Right atrium auricular region (tissue), 2 donors: ENCODE data around the gene MYOM1. TPM values are rescaled to one million over a fixed set of nuclear protein-coding genes. Genes with fewer than 3 reads are reported as not detected.

Experiments
- DNase-seq: peaks from one replicate; pipeline ENCODE4 v3.0.0-alpha.2; 2019; ENCODE audit warnings: low spot score
- H3K27ac ChIP-seq, 2 donors: fragments of 200-600 bp; sonication (generic); 1 replicate in 1 of 2; 2 replicates in 1 of 2; pipeline ENCODE4 v1.5.1; 2016 to 2019
- H3K27me3 ChIP-seq, 2 donors: fragments of 200-600 bp; sonication (generic); one replicate each; pipeline versions ENCODE4 v1.5.1 to v1.6.0; 2017 to 2019
- H3K36me3 ChIP-seq: fragments of 200-600 bp; sonication (generic); one replicate; pipeline ENCODE4 v1.5.1; 2016
- H3K4me1 ChIP-seq, 2 donors: fragments of 200-600 bp; sonication (generic); one replicate each; pipeline versions ENCODE4 v1.5.1 to v1.6.0; 2017 to 2019
- H3K4me3 ChIP-seq, 2 donors: fragments of 200-600 bp; sonication (generic); 1 replicate in 1 of 2; 2 replicates in 1 of 2; pipeline ENCODE4 v1.5.1; 2017 to 2019; ENCODE audit warnings: mild to moderate bottlenecking in 1 of 2, moderate library complexity in 1 of 2
- H3K9me3 ChIP-seq, 2 donors: fragments of 200-600 bp; sonication (generic); one replicate each; pipeline ENCODE4 v1.5.1; 2019
- total RNA-seq, 2 donors: library from RNA; depleted of rRNA; stranded (reverse); fragments of >200 nt; gene quantifications; one replicate each; pipeline ENCODE4 v1.1.0, GENCODE V29; 2016
- TF ChIP-seq, protein P1 (sequence below), 2 donors: fragments of 200-600 bp; sonication (generic); IDR thresholded peaks; one replicate each; pipeline ENCODE4 v1.5.1; 2019; ENCODE audit warnings: antibody characterized with exemption in 2 of 2

MYOM1 gene
- total RNA-seq, 2 donors from 2014 or later, result 357 to 410 TPM

DNA sequence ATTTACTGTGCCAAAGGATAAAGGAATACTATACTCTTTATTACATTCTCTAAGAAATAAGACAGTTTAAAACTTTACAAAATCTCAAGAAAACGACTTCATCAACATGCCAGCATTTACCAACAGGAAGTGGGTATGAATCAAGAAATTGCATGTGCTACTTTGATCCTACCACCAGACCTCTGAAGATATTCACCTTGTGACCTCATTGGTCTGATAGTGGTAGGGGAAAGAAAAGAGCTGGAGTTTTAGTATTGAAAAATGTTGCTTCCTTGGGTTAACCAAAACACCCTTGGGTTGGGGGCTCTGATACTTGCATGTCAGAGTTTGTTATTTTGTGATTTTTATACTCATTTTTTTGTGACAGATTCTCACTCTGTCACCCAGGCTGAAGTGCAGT lies 122.7 kb downstream of the MYOM1 start:
- no peaks in the 10 kb centered on the region for H3K27me3 ChIP-seq
- H3K27ac ChIP-seq, result no peak overlapping the region
- H3K4me3 ChIP-seq, result no peak overlapping the region
- H3K4me1 ChIP-seq, result peaks cover 0 to 10% of the 10 kb centered on the region in 2 donors
- no peak for DNase-seq
- peaks cover 52% of the 10 kb centered on the region for H3K36me3 ChIP-seq
- TF ChIP-seq, protein P1, sequence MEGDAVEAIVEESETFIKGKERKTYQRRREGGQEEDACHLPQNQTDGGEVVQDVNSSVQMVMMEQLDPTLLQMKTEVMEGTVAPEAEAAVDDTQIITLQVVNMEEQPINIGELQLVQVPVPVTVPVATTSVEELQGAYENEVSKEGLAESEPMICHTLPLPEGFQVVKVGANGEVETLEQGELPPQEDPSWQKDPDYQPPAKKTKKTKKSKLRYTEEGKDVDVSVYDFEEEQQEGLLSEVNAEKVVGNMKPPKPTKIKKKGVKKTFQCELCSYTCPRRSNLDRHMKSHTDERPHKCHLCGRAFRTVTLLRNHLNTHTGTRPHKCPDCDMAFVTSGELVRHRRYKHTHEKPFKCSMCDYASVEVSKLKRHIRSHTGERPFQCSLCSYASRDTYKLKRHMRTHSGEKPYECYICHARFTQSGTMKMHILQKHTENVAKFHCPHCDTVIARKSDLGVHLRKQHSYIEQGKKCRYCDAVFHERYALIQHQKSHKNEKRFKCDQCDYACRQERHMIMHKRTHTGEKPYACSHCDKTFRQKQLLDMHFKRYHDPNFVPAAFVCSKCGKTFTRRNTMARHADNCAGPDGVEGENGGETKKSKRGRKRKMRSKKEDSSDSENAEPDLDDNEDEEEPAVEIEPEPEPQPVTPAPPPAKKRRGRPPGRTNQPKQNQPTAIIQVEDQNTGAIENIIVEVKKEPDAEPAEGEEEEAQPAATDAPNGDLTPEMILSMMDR (IDR thresholded peaks at IDR 0.05), result no peak
- no peaks in the 10 kb centered on the region for H3K9me3 ChIP-seq

DNA sequence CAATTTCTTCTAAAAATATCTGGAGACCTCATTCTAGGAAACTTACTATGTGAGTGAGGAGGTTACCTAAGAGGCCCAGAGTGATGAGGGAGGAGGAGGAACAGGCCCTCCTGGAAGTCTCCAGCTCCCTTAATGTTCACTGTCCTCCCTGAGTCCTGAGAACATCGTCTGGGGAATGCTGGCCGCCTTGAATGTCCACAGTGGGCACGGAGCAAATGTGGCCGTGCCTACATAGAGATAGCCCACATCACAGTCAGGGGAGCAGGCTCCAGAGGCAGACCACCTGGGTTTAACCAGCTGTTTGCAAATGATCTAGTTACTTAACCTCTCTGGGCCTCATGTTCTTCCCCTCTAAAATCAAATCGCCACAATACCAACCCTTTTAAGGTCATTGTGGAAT lies 123.8 kb downstream of the MYOM1 start:
- H3K4me1 ChIP-seq, result peaks cover 0 to 10% of the 10 kb centered on the region in 2 donors
- TF ChIP-seq, protein P1 (IDR thresholded peaks at IDR 0.05), result no peak
- peaks cover 51% of the 10 kb centered on the region for H3K36me3 ChIP-seq
- no peak overlapping the region for H3K27ac ChIP-seq
- no peak overlapping the region for H3K4me3 ChIP-seq
- H3K9me3 ChIP-seq, result no peaks in the 10 kb centered on the region
- DNase-seq, result no peak
- H3K27me3 ChIP-seq, result no peaks in the 10 kb centered on the region

DNA sequence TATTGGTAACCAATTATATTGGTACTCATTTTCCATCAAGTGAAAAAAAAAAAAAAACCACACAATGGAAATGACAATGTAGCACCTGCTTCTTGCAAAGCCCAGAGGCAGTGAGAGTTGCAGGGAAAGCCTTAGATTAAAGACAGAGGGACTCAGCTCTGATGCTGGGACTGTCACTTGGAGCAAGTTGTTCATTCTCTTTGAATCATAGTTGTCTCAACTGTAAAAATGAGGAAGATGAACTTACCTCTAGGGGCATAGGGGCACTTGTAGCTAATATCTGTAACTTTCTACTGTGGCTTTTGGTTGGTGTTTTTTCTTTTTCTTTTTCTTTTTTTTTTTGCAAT lies 125.5 kb downstream of the MYOM1 start:
- Histone ChIP-seq H3K9me3 (no peaks in the 10 kb centered on the region), H3K27ac (no peak overlapping the region), H3K27me3 (no peaks in the 10 kb centered on the region), H3K4me3 (no peak overlapping the region), H3K36me3 (peaks cover 52% of the 10 kb centered on the region), H3K4me1 (peaks cover 0 to 10% of the 10 kb centered on the region in 2 donors)
- no peak for DNase-seq
- TF ChIP-seq, protein P1 (IDR thresholded peaks at IDR 0.05), result no peak

DNA sequence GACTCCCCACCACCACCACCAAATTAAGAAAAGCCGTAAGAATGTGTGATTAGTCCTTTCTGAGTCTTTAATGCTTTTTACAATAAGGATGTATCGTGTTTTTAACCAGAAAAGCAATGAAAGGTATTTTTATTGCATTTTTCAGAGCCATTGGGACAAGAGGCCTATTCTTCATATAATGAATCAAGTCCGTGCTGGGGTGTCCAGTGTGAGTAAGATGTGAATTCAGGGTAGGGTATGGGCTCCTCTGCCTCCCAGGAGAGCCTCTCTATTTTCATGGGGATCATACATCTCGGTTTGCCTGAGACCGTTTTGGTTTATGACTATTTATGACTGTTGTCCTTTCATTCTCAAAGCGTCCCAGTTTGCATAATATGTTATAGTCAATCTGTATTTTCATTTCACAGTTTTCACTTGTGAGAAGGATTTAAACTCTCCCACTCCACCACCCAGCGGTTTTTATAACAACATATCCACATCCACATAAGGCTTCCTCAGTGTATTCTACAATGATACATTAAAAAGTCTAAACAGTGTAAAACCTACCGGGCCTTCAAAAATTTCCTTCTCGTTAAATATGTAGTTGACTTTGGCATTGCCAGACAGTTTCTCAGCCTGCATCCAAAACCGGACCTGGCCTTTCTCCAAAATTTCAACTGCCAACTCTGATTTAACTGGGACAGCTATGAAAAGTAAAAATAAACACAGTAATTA lies 126.0 kb downstream of the MYOM1 start:
- no peak overlapping the region for H3K4me3 ChIP-seq
- TF ChIP-seq, protein P1 (IDR thresholded peaks at IDR 0.05), result no peak
- H3K27me3 ChIP-seq, result no peaks in the 10 kb centered on the region
- DNase-seq, result no peak
- no peak overlapping the region for H3K27ac ChIP-seq
- peaks cover 51% of the 10 kb centered on the region for H3K36me3 ChIP-seq
- no peaks in the 10 kb centered on the region for H3K9me3 ChIP-seq
- H3K4me1 ChIP-seq, result peaks cover 0 to 10% of the 10 kb centered on the region in 2 donors

DNA sequence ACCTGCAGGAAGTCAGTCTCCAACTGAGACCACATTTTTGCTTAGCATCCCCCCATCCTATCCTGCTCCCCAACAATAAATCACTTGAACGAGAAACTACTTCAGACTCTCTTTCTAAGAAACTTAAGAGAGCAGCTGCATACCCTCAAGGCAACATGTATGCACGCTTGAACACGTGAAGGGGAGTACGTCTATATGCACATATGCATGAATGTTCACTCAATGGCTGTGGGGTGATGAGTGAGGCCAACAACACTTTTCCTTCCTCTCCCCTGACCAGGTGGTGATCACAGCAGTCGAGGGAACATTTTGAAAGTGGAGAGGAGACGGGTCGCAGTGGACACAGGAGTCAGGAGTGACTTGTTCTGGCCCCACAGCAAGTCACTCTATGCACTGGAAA lies 127.0 kb downstream of the MYOM1 start:
- no peaks in the 10 kb centered on the region for H3K9me3 ChIP-seq
- H3K27me3 ChIP-seq, result no peaks in the 10 kb centered on the region
- no peak overlapping the region for H3K27ac ChIP-seq
- no peak overlapping the region for H3K4me3 ChIP-seq
- peaks cover 0 to 10% of the 10 kb centered on the region in 2 donors for H3K4me1 ChIP-seq
- TF ChIP-seq, protein P1 (IDR thresholded peaks at IDR 0.05), result no peak
- DNase-seq, result no peak
- peaks cover 57% of the 10 kb centered on the region for H3K36me3 ChIP-seq

DNA sequence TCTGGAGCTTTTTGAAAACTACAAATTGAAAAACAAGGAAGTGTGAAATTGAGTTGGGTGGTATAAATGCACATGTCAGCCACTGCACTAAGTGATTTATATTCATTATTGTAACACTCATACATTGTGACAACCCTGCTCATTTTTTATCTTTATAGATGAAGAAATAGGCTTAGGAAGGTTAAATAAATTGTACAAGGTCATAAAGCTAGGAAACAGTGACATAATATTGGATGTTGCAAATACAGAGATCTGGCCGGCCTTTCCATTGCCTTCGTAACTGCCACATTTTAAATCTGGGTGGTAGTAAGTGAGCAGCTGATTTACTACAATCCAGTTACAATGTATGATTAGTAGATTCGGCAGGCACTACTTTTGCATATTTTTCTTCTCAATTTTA lies 130.2 kb downstream of the MYOM1 start:
- no peak for DNase-seq
- H3K36me3 ChIP-seq, result peaks cover 77% of the 10 kb centered on the region

More for the DNA sequence above, 130.2 kb downstream of the MYOM1 start:
- Histone ChIP-seq H3K27me3 (no peaks in the 10 kb centered on the region), H3K27ac (no peak overlapping the region), H3K9me3 (no peaks in the 10 kb centered on the region), H3K4me1 (peaks cover 0 to 7% of the 10 kb centered on the region in 2 donors), H3K4me3 (no peak overlapping the region)
- TF ChIP-seq, protein P1 (IDR thresholded peaks at IDR 0.05), result no peak
